GM12878 (cell line): ENCODE results near the gene ADAMTS18. TPM values are rescaled to one million over a fixed set of nuclear protein-coding genes. Genes with fewer than 3 reads are reported as not detected.

ENCODE experiments used
- ATF2 ChIP-seq: IDR thresholded peaks from 2 replicates; pipeline ENCODE4 v1.6.1; 2012; ENCODE audit warnings: low read length, inconsistent platforms
- BCLAF1 ChIP-seq: fragments of 450-650 bp; IDR thresholded peaks from 2 replicates; pipeline ENCODE4 v1.6.1; 2017; ENCODE audit warnings: antibody characterized with exemption, mild to moderate bottlenecking, moderate library complexity
- CBX5 ChIP-seq: sonication (generic); IDR thresholded peaks from 2 replicates; pipeline ENCODE4 v1.6.1; 2016; ENCODE audit warnings: low read depth, moderate library complexity, mild to moderate bottlenecking, inconsistent platforms
- CEBPB ChIP-seq, 2 experiments: fragments of 150-350 bp in 1 of 2; IDR thresholded peaks; 2 replicates each; pipeline ENCODE4 v1.6.1; 2012 to 2014; ENCODE audit warnings: low read depth in 2 of 2, low read length in 2 of 2, borderline replicate concordance in 1 of 2, inconsistent platforms in 1 of 2
- CREB1 ChIP-seq: IDR thresholded peaks from 2 replicates; pipeline ENCODE4 v1.6.1; 2012; ENCODE audit warnings: low read depth, mild to moderate bottlenecking, inconsistent platforms
- EP300 ChIP-seq, 2 experiments: fragments of 150-350 bp in 1 of 2; IDR thresholded peaks; 2 replicates each; pipeline ENCODE4 v1.6.1; 2011 to 2012; ENCODE audit warnings: low read depth in 2 of 2, low read length in 2 of 2, borderline replicate concordance in 1 of 2, improper control_type of control experiment in 1 of 2, inconsistent platforms in 1 of 2; ENCODE audit not compliant: control insufficient read depth in 1 of 2
- MXI1 ChIP-seq: fragments of 150-350 bp; IDR thresholded peaks from 2 replicates; pipeline ENCODE4 v1.6.1; 2011; ENCODE audit warnings: low read depth, mild to moderate bottlenecking, inconsistent platforms, low read length, improper control_type of control experiment
- NBN ChIP-seq: fragments of 450-650 bp; IDR thresholded peaks from 2 replicates; pipeline ENCODE4 v1.6.1; 2016
- NFIC ChIP-seq: IDR thresholded peaks from 2 replicates; pipeline ENCODE4 v1.6.1; 2012; ENCODE audit warnings: low read depth, mild to moderate bottlenecking, inconsistent platforms, low read length, moderate library complexity
- NFXL1 ChIP-seq: fragments of 450-650 bp; IDR thresholded peaks from 2 replicates; pipeline ENCODE4 v1.6.1; 2017; ENCODE audit warnings: antibody characterized with exemption, mild to moderate bottlenecking, borderline replicate concordance
- RBBP5 ChIP-seq: fragments of 200-600 bp; sonication (generic); conservative IDR thresholded peaks from 2 replicates; pipeline ENCODE4 v1.6.1; 2016
- SUZ12 ChIP-seq: fragments of 200-600 bp; sonication (generic); IDR thresholded peaks from one replicate; pipeline ENCODE4 v1.6.1; 2018; ENCODE audit warnings: antibody characterized with exemption, mild to moderate bottlenecking; ENCODE audit not compliant: unreplicated experiment
- ZNF207 ChIP-seq: fragments of 450-650 bp; IDR thresholded peaks from 2 replicates; pipeline ENCODE4 v1.6.1; 2014; ENCODE audit warnings: antibody characterized with exemption, mild to moderate bottlenecking, borderline replicate concordance
- ZNF384 ChIP-seq: IDR thresholded peaks from 2 replicates; pipeline ENCODE4 v1.6.1; 2012; ENCODE audit warnings: low read depth, mild to moderate bottlenecking, low read length, improper control_type of control experiment, borderline replicate concordance
- polyA plus RNA-seq, 11 experiments: library from polyadenylated mRNA; depleted of rRNA in 4 of 11; unstranded in 6 of 11; stranded (reverse) in 5 of 11; fragments of >200 nt; fragmentation: Nextera tagmentation in 4 of 11; fragmentation: Illumina TruSeq in 1 of 11; extraction: Ambion mirVana in 4 of 11; extraction: Trizol in 1 of 11; gene quantifications; 1 replicate in 1 of 11; 2 replicates in 10 of 11; pipeline versions ENCODE4 v1.2.1 to v1.2.3, GENCODE V29; 2011 to 2016; ENCODE audit warnings: inconsistent platforms in 2 of 11, missing spikeins in 2 of 11, low read depth in 1 of 11
- total RNA-seq, 4 experiments: library from RNA; depleted of rRNA in 3 of 4; stranded (reverse); fragments of >200 nt in 3 of 4; fragmentation: Illumina TruSeq in 1 of 4; extraction: Trizol in 1 of 4; gene quantifications; 2 replicates each; pipeline versions ENCODE4 v1.2.1 to v1.2.3, GENCODE V29; 2013 to 2021
- TF ChIP-seq, protein P1 (sequence below): fragments of 450-650 bp; IDR thresholded peaks from 2 replicates; pipeline ENCODE4 v1.6.1; 2017; ENCODE audit warnings: mild to moderate bottlenecking, moderate library complexity
- TF ChIP-seq, protein P2 (sequence below): fragments of 150-350 bp; IDR thresholded peaks from 2 replicates; pipeline ENCODE4 v1.6.1; 2014; ENCODE audit warnings: mild to moderate bottlenecking, low read depth, low read length
- TF ChIP-seq, protein P3 (sequence below): fragments of 450-650 bp; conservative IDR thresholded peaks from 2 replicates; pipeline ENCODE4 v1.6.1; 2017; ENCODE audit warnings: mild to moderate bottlenecking, moderate library complexity

The ADAMTS18 gene
- total and polyA plus RNA-seq, 10 of the 15 experiments (the other 5 are each of a cell fraction or from before 2014, with no cell fraction given): not detected

DNA sequence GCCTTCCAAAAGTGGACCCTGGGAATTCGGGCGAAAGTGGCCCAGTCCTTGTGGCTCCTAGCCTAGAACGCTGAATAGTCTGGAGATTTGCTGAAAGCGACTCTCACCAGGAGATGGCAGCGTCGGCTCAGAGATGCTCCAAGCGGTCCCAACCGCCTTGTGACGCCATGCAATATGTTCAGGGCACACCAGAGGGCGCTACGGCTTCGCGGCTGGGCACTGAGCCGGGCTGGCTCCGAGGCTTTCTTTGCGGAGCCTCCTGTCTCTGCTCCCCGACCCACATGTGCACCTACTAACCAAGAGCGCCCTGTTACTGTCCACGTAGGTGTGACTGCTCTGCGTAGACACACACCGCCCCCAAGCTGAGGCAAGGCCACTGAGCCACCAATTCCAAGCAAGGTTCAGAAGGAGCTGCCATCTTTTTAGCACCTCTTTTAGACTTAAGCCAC, 198.7 kb downstream of the ADAMTS18 start (continued):
- TF ChIP-seq, protein P1, sequence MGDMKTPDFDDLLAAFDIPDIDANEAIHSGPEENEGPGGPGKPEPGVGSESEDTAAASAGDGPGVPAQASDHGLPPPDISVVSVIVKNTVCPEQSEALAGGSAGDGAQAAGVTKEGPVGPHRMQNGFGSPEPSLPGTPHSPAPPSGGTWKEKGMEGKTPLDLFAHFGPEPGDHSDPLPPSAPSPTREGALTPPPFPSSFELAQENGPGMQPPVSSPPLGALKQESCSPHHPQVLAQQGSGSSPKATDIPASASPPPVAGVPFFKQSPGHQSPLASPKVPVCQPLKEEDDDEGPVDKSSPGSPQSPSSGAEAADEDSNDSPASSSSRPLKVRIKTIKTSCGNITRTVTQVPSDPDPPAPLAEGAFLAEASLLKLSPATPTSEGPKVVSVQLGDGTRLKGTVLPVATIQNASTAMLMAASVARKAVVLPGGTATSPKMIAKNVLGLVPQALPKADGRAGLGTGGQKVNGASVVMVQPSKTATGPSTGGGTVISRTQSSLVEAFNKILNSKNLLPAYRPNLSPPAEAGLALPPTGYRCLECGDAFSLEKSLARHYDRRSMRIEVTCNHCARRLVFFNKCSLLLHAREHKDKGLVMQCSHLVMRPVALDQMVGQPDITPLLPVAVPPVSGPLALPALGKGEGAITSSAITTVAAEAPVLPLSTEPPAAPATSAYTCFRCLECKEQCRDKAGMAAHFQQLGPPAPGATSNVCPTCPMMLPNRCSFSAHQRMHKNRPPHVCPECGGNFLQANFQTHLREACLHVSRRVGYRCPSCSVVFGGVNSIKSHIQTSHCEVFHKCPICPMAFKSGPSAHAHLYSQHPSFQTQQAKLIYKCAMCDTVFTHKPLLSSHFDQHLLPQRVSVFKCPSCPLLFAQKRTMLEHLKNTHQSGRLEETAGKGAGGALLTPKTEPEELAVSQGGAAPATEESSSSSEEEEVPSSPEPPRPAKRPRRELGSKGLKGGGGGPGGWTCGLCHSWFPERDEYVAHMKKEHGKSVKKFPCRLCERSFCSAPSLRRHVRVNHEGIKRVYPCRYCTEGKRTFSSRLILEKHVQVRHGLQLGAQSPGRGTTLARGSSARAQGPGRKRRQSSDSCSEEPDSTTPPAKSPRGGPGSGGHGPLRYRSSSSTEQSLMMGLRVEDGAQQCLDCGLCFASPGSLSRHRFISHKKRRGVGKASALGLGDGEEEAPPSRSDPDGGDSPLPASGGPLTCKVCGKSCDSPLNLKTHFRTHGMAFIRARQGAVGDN: no peak
- TF ChIP-seq BCLAF1 (no peak), CBX5 (no peak), MXI1 (no peak), CEBPB (IDR thresholded peaks at IDR 0.05; ENCODE audit: borderline replicate concordance in 1 of 2, low read depth in 2 of 2, low read length in 2 of 2) (no peak), NBN (0 out of 2 replicates have a peak, but pooled peaks have one; percentile 44), SUZ12 (no peak), CREB1 (peak; percentile 65; the same call in 1 of the 2 replicates), ZNF384 (no peak), ZNF207 (0 out of 2 replicates have a peak, but pooled peaks have one; percentile 65), NFIC (no peak), RBBP5 (no peak), ATF2 (no peak), NFXL1 (no peak), EP300 (IDR thresholded peaks at IDR 0.05; ENCODE audit: borderline replicate concordance in 1 of 2, control insufficient read depth in 1 of 2, low read depth in 2 of 2, low read length in 2 of 2) (no peak)
- TF ChIP-seq, protein P2, sequence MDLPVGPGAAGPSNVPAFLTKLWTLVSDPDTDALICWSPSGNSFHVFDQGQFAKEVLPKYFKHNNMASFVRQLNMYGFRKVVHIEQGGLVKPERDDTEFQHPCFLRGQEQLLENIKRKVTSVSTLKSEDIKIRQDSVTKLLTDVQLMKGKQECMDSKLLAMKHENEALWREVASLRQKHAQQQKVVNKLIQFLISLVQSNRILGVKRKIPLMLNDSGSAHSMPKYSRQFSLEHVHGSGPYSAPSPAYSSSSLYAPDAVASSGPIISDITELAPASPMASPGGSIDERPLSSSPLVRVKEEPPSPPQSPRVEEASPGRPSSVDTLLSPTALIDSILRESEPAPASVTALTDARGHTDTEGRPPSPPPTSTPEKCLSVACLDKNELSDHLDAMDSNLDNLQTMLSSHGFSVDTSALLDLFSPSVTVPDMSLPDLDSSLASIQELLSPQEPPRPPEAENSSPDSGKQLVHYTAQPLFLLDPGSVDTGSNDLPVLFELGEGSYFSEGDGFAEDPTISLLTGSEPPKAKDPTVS: peak; percentile 42; the same call in 1 of the 2 replicates
- TF ChIP-seq, protein P3, sequence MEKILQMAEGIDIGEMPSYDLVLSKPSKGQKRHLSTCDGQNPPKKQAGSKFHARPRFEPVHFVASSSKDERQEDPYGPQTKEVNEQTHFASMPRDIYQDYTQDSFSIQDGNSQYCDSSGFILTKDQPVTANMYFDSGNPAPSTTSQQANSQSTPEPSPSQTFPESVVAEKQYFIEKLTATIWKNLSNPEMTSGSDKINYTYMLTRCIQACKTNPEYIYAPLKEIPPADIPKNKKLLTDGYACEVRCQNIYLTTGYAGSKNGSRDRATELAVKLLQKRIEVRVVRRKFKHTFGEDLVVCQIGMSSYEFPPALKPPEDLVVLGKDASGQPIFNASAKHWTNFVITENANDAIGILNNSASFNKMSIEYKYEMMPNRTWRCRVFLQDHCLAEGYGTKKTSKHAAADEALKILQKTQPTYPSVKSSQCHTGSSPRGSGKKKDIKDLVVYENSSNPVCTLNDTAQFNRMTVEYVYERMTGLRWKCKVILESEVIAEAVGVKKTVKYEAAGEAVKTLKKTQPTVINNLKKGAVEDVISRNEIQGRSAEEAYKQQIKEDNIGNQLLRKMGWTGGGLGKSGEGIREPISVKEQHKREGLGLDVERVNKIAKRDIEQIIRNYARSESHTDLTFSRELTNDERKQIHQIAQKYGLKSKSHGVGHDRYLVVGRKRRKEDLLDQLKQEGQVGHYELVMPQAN: no peak
